Measurements from ENCODE around the gene PCYT1A.

DNA sequence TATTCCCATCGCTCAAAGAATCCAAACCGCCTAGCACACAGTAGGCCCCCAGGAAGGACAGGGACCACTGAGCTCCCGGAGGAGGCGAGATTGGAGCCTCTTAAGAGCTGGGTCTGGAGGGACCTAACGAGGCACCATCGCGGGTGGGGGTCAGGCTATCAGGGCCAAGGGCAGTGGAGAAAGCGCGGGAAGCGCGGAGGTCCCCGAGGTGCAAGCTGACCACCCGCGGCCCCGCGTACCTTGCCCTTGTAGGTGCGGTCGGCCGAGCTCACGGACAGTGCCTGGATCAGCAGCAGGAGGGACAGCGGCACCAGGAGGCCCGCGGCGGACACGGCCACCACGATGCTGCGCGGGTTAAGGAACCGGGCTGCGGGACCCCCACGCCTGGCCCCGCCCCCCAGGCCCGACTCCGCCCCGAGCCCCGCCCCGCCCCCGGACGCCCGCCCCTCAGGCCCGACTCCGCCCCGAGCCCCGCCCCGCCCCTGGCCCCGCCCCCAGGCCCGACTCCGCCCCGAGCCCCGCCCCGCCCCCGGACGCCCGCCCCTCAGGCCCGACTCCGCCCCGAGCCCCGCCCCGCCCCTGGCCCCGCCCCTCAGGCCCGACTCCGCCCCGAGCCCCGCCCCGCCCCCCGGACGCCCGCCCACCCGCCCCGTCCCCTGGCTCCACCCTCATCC is 80.2 kb downstream of the PCYT1A start:
- TF ChIP-seq CTCF (IDR thresholded peaks at IDR 0.05 in 2 of 3, conservative IDR thresholded peaks at IDR 0.05 in 1 of 3; ENCODE audit: control insufficient read depth in 2 of 3, extremely low read depth in 1 of 3, insufficient read depth in 1 of 3, low read depth in 3 of 3, low read length in 3 of 3) (no peak), IRF5 (IDR thresholded peaks at IDR 0.05; ENCODE audit: borderline replicate concordance) (no peak), JUNB (IDR thresholded peaks at IDR 0.05) (no peak), KDM1A (IDR thresholded peaks at IDR 0.05; ENCODE audit: borderline replicate concordance) (no peak), RCOR1 (conservative IDR thresholded peaks at IDR 0.05; ENCODE audit: low read depth, low read length) (no peak), PBX3 (IDR thresholded peaks at IDR 0.05; ENCODE audit: insufficient replicate concordance, low read depth, low read length) (no peak), EP300 (IDR thresholded peaks at IDR 0.05; ENCODE audit: borderline replicate concordance in 1 of 2, control insufficient read depth in 1 of 2, low read depth in 2 of 2, low read length in 2 of 2) (no peak), ELK1 (IDR thresholded peaks at IDR 0.05; ENCODE audit: low read depth, low read length) (no peak), HDAC6 (IDR thresholded peaks at IDR 0.05; ENCODE audit: unreplicated experiment) (no peak), TCF7 (IDR thresholded peaks at IDR 0.05; ENCODE audit: borderline replicate concordance) (no peak)
- TF ChIP-seq, protein P1, sequence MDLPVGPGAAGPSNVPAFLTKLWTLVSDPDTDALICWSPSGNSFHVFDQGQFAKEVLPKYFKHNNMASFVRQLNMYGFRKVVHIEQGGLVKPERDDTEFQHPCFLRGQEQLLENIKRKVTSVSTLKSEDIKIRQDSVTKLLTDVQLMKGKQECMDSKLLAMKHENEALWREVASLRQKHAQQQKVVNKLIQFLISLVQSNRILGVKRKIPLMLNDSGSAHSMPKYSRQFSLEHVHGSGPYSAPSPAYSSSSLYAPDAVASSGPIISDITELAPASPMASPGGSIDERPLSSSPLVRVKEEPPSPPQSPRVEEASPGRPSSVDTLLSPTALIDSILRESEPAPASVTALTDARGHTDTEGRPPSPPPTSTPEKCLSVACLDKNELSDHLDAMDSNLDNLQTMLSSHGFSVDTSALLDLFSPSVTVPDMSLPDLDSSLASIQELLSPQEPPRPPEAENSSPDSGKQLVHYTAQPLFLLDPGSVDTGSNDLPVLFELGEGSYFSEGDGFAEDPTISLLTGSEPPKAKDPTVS (IDR thresholded peaks at IDR 0.05; ENCODE audit: low read depth, low read length) = no peak
- TF ChIP-seq, protein P2, sequence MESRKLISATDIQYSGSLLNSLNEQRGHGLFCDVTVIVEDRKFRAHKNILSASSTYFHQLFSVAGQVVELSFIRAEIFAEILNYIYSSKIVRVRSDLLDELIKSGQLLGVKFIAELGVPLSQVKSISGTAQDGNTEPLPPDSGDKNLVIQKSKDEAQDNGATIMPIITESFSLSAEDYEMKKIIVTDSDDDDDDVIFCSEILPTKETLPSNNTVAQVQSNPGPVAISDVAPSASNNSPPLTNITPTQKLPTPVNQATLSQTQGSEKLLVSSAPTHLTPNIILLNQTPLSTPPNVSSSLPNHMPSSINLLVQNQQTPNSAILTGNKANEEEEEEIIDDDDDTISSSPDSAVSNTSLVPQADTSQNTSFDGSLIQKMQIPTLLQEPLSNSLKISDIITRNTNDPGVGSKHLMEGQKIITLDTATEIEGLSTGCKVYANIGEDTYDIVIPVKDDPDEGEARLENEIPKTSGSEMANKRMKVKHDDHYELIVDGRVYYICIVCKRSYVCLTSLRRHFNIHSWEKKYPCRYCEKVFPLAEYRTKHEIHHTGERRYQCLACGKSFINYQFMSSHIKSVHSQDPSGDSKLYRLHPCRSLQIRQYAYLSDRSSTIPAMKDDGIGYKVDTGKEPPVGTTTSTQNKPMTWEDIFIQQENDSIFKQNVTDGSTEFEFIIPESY (IDR thresholded peaks at IDR 0.05) = no peak

Measured in GM12878 (cell line).